H1 (cell line): ENCODE results near the gene CDH16.

Source experiments
- ATF3 ChIP-seq: IDR thresholded peaks from 2 replicates; pipeline ENCODE4 v1.6.1; 2011; ENCODE audit warnings: low read depth, mild to moderate bottlenecking, low read length; ENCODE audit not compliant: insufficient read depth
- CHD2 ChIP-seq: IDR thresholded peaks from 2 replicates; pipeline ENCODE4 v1.6.1; 2012; ENCODE audit warnings: low read length, improper control_type of control experiment
- CTCF ChIP-seq, 3 experiments: IDR thresholded peaks; 1 replicate in 2 of 3; 2 replicates in 1 of 3; pipeline versions ENCODE4 v1.5.1 to v1.6.1; 2011; ENCODE audit warnings: low read length in 3 of 3, mild to moderate bottlenecking in 3 of 3, inconsistent platforms in 2 of 3, low read depth in 1 of 3, moderate library complexity in 1 of 3; ENCODE audit not compliant: insufficient read depth in 1 of 3; ENCODE audit errors: control extremely low read depth in 1 of 3
- EP300 ChIP-seq, 2 experiments: IDR thresholded peaks; 1 replicate in 1 of 2; 2 replicates in 1 of 2; pipeline ENCODE4 v1.6.1; 2011 to 2012; ENCODE audit warnings: low read depth in 2 of 2, low read length in 2 of 2, mild to moderate bottlenecking in 2 of 2, borderline replicate concordance in 1 of 2, inconsistent platforms in 1 of 2, moderate library complexity in 1 of 2
- EZH2 ChIP-seq: fragments of 200-600 bp; sonication (generic); IDR thresholded peaks from 2 replicates; pipeline ENCODE4 v1.7.1; 2012; ENCODE audit warnings: low read depth, mild to moderate bottlenecking, moderate library complexity, low read length, inconsistent platforms; ENCODE audit not compliant: severe bottlenecking
- HDAC2 ChIP-seq, 2 experiments: fragments of 300-600 bp in 1 of 2; sonication (generic) in 1 of 2; IDR thresholded peaks; 2 replicates each; pipeline ENCODE4 v1.6.1; 2011 to 2012; ENCODE audit warnings: low read depth in 2 of 2, low read length in 2 of 2, mild to moderate bottlenecking in 2 of 2, moderate library complexity in 2 of 2, borderline replicate concordance in 1 of 2, inconsistent platforms in 1 of 2
- KDM1A ChIP-seq: fragments of 200-600, 300-600 bp; sonication (generic); IDR thresholded peaks from 2 replicates; pipeline ENCODE4 v1.7.1; 2016; ENCODE audit warnings: mild to moderate bottlenecking, low read length, borderline replicate concordance
- POLR2A ChIP-seq, 2 experiments: IDR thresholded peaks; 1 replicate in 1 of 2; 2 replicates in 1 of 2; pipeline ENCODE4 v1.6.1; 2011; ENCODE audit warnings: low read depth in 2 of 2, low read length in 2 of 2, mild to moderate bottlenecking in 2 of 2; ENCODE audit errors: control extremely low read depth in 1 of 2
- POLR2AphosphoS5 ChIP-seq: IDR thresholded peaks from 2 replicates; pipeline ENCODE4 v1.6.1; 2011; ENCODE audit warnings: low read depth, low read length
- SIX5 ChIP-seq: IDR thresholded peaks from 2 replicates; pipeline ENCODE4 v1.6.1; 2011; ENCODE audit warnings: mild to moderate bottlenecking, low read depth, low read length
- TF ChIP-seq, protein P1 (sequence below): IDR thresholded peaks from 2 replicates; pipeline ENCODE4 v1.6.1; 2011; ENCODE audit warnings: low read length, improper control_type of control experiment
- TF ChIP-seq, protein P2 (sequence below): IDR thresholded peaks from 2 replicates; pipeline ENCODE4 v1.6.1; 2012; ENCODE audit warnings: inconsistent platforms

DNA sequence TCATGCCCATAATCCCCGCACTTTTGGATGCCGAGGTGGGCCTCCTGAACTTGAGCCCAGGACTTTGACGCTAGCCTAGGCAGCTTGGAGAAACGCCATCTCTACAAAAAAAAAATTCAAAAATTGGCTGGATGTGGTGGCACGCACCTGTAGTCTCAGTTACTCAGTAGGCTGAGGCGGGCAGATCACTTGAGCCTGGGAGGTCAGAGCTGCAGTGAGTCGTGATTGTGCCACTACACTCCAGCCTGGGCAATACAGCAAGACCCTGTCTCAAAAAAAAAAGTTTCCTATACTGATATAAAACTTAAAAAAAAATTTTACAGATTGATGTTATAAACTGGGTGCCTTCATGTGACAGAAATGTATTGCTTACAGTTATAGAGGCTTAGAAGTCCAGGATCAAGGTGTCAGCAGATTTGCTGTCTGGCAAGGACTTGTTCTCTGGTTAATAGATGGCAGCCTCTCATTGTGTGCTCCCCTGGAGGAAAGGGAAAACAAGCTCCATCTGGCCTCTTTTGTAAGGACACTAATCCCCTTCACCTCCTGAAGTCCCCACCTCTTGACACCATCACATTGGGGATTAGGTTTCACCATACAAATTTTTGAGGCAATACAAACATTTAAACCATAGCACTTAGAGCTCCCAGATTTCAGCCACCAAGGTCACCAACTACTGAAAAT, 33.9 kb upstream of the CDH16 start:
- TF ChIP-seq CTCF (IDR thresholded peaks at IDR 0.05; ENCODE audit: control extremely low read depth in 1 of 3, insufficient read depth in 1 of 3, low read depth in 1 of 3, low read length in 3 of 3): no peak
- no peak for TF ChIP-seq EP300 (IDR thresholded peaks at IDR 0.05; ENCODE audit: borderline replicate concordance in 1 of 2, low read depth in 2 of 2, low read length in 2 of 2)
- no peak for TF ChIP-seq CHD2
- no peak for TF ChIP-seq ATF3
- TF ChIP-seq HDAC2 (IDR thresholded peaks at IDR 0.05; ENCODE audit: borderline replicate concordance in 1 of 2, low read depth in 2 of 2, low read length in 2 of 2): no peak
- no peak for TF ChIP-seq KDM1A
- no peak for TF ChIP-seq POLR2A (IDR thresholded peaks at IDR 0.05; ENCODE audit: control extremely low read depth in 1 of 2, low read depth in 2 of 2, low read length in 2 of 2)
- no peak for TF ChIP-seq SIX5
- TF ChIP-seq EZH2: no peak
- TF ChIP-seq, protein P1, sequence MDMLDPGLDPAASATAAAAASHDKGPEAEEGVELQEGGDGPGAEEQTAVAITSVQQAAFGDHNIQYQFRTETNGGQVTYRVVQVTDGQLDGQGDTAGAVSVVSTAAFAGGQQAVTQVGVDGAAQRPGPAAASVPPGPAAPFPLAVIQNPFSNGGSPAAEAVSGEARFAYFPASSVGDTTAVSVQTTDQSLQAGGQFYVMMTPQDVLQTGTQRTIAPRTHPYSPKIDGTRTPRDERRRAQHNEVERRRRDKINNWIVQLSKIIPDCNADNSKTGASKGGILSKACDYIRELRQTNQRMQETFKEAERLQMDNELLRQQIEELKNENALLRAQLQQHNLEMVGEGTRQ: no peak
- TF ChIP-seq, protein P2, sequence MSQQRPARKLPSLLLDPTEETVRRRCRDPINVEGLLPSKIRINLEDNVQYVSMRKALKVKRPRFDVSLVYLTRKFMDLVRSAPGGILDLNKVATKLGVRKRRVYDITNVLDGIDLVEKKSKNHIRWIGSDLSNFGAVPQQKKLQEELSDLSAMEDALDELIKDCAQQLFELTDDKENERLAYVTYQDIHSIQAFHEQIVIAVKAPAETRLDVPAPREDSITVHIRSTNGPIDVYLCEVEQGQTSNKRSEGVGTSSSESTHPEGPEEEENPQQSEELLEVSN: no peak
- TF ChIP-seq POLR2AphosphoS5: no peak
